ENCODE data around the gene FGL2. TPM values are rescaled to one million over a fixed set of nuclear protein-coding genes. Genes with fewer than 3 reads are reported as not detected.
A peak's percentile ranks its signal among the peaks of the same experiment; 100 is the strongest.

The FGL2 gene
- total RNA-seq, 1 experiment from 2014 or later: not detected

GRCh38 chr7:77208416-77208815, 8.8 kb upstream of the FGL2 start:
- Mint-ChIP-seq H3K27ac (no peak overlapping the region), H3K9me3 (peaks cover 43% of the 10 kb centered on the region)

DNA sequence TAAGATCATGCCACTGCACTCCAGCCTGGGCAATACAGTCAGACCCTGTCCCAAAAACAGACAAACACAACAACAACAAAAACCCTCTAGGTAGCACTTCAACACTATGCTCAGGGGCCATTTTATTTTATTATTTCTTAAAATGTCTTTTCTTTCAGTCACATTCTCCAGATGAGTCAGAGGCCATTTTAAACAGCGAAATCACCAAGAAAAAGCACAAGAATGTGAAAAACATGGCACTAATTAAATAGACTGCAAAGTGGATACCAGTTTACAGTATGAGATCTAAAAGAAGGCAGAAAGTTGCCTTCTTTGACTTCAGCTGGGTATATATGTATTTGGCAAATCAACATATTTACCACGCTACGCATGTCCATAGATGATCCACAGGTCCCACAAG, 6.1 kb upstream of the FGL2 start:
- POLR2A ChIA-PET: no interaction called here
- Mint-ChIP-seq H3K4me1 (no peaks in the 10 kb centered on the region), H3K27ac (no peak overlapping the region), H3K4me3 (no peak overlapping the region), H3K9me3 (peaks cover 35% of the 10 kb centered on the region), H3K27me3 (ENCODE audit: low read depth) (peaks cover 6% of the 10 kb centered on the region), H3K36me3 (peaks cover 24% of the 10 kb centered on the region)
- no peak for DNase-seq (ENCODE audit: low spot score)
- no peak for TF ChIP-seq NFYB (CRISPR knock-in tag; conservative IDR thresholded peaks at IDR 0.05; ENCODE audit: low read depth)
- TF ChIP-seq ZNF121 (CRISPR knock-in tag; IDR thresholded peaks at IDR 0.05): 0 out of 2 replicates have a peak, but pooled peaks have one; percentile 16
- no peak for TF ChIP-seq SP1 (CRISPR knock-in tag; conservative IDR thresholded peaks at IDR 0.05)
- TF ChIP-seq ZNF219 (CRISPR knock-in tag; IDR thresholded peaks at IDR 0.05; ENCODE audit: borderline replicate concordance): no peak
- TF ChIP-seq NR1H2 (CRISPR knock-in tag; IDR thresholded peaks at IDR 0.05): no peak
- TF ChIP-seq STAT6 (CRISPR knock-in tag; conservative IDR thresholded peaks at IDR 0.05; ENCODE audit: low read depth): no peak
- CTCF ChIA-PET: no interaction called here
- no peak for ATAC-seq

More at GRCh38 chr7:77208416-77208815, 8.8 kb upstream of the FGL2 start:
- Mint-ChIP-seq H3K4me3 (no peak overlapping the region), H3K27me3 (ENCODE audit: low read depth) (peaks cover 6% of the 10 kb centered on the region), H3K36me3 (peaks cover 27% of the 10 kb centered on the region), H3K4me1 (no peaks in the 10 kb centered on the region)
- ChIA-PET CTCF (interaction anchor here (1.3 kb wide), 1 partner anchor 39 kb away, joined by 3 read pairs; no protein-coding TSS in a partner anchor), POLR2A (no interaction called here)
- DNase-seq (ENCODE audit: low spot score) (no peak), ATAC-seq (no peak)
- TF ChIP-seq, protein P1, sequence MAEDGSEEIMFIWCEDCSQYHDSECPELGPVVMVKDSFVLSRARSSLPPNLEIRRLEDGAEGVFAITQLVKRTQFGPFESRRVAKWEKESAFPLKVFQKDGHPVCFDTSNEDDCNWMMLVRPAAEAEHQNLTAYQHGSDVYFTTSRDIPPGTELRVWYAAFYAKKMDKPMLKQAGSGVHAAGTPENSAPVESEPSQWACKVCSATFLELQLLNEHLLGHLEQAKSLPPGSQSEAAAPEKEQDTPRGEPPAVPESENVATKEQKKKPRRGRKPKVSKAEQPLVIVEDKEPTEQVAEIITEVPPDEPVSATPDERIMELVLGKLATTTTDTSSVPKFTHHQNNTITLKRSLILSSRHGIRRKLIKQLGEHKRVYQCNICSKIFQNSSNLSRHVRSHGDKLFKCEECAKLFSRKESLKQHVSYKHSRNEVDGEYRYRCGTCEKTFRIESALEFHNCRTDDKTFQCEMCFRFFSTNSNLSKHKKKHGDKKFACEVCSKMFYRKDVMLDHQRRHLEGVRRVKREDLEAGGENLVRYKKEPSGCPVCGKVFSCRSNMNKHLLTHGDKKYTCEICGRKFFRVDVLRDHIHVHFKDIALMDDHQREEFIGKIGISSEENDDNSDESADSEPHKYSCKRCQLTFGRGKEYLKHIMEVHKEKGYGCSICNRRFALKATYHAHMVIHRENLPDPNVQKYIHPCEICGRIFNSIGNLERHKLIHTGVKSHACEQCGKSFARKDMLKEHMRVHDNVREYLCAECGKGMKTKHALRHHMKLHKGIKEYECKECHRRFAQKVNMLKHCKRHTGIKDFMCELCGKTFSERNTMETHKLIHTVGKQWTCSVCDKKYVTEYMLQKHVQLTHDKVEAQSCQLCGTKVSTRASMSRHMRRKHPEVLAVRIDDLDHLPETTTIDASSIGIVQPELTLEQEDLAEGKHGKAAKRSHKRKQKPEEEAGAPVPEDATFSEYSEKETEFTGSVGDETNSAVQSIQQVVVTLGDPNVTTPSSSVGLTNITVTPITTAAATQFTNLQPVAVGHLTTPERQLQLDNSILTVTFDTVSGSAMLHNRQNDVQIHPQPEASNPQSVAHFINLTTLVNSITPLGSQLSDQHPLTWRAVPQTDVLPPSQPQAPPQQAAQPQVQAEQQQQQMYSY (CRISPR knock-in tag; IDR thresholded peaks at IDR 0.05): no peak
- TF ChIP-seq ZNF671 (CRISPR knock-in tag; IDR thresholded peaks at IDR 0.05) (no peak), TCF7 (CRISPR knock-in tag; IDR thresholded peaks at IDR 0.05; ENCODE audit: low read depth) (no peak), STAT6 (CRISPR knock-in tag; conservative IDR thresholded peaks at IDR 0.05; ENCODE audit: low read depth) (no peak), NFE2L1 (CRISPR knock-in tag; IDR thresholded peaks at IDR 0.05) (no peak), ETV6 (CRISPR knock-in tag; IDR thresholded peaks at IDR 0.05) (no peak)
- TF ChIP-seq, protein P2, sequence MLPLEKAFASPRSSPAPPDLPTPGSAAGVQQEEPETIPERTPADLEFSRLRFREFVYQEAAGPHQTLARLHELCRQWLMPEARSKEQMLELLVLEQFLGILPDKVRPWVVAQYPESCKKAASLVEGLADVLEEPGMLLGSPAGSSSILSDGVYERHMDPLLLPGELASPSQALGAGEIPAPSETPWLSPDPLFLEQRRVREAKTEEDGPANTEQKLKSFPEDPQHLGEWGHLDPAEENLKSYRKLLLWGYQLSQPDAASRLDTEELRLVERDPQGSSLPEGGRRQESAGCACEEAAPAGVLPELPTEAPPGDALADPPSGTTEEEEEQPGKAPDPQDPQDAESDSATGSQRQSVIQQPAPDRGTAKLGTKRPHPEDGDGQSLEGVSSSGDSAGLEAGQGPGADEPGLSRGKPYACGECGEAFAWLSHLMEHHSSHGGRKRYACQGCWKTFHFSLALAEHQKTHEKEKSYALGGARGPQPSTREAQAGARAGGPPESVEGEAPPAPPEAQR (CRISPR knock-in tag; IDR thresholded peaks at IDR 0.05): no peak
- TF ChIP-seq, protein P3, sequence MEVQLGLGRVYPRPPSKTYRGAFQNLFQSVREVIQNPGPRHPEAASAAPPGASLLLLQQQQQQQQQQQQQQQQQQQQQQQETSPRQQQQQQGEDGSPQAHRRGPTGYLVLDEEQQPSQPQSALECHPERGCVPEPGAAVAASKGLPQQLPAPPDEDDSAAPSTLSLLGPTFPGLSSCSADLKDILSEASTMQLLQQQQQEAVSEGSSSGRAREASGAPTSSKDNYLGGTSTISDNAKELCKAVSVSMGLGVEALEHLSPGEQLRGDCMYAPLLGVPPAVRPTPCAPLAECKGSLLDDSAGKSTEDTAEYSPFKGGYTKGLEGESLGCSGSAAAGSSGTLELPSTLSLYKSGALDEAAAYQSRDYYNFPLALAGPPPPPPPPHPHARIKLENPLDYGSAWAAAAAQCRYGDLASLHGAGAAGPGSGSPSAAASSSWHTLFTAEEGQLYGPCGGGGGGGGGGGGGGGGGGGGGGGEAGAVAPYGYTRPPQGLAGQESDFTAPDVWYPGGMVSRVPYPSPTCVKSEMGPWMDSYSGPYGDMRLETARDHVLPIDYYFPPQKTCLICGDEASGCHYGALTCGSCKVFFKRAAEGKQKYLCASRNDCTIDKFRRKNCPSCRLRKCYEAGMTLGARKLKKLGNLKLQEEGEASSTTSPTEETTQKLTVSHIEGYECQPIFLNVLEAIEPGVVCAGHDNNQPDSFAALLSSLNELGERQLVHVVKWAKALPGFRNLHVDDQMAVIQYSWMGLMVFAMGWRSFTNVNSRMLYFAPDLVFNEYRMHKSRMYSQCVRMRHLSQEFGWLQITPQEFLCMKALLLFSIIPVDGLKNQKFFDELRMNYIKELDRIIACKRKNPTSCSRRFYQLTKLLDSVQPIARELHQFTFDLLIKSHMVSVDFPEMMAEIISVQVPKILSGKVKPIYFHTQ (CRISPR knock-in tag; IDR thresholded peaks at IDR 0.05): no peak

Data from WTC11 (cell line).